Mucosa of descending colon (tissue), 3 donors: ENCODE data around the gene SMARCE1. TPM values are rescaled to one million over a fixed set of nuclear protein-coding genes. Genes with fewer than 3 reads are reported as not detected.

Source experiments
- ATAC-seq: fragments of 200-7000 bp; cut with Tn5 transposase; one replicate; pipeline ENCODE4 v1.9.1; 2020; ENCODE audit warnings: mild to moderate bottlenecking, moderate library complexity
- DNase-seq, 3 donors: peaks; one replicate each; pipeline ENCODE4 v3.0.0-alpha.2; 2020
- H3K36me3 ChIP-seq: fragments of 200-600 bp; one replicate; pipeline ENCODE4 v1.8.0; 2021; ENCODE audit warnings: low read depth, mild to moderate bottlenecking
- H3K4me1 ChIP-seq: fragments of 200-600 bp; one replicate; pipeline ENCODE4 v1.8.0; 2021; ENCODE audit warnings: low read depth, mild to moderate bottlenecking
- H3K4me3 ChIP-seq: fragments of 200-600 bp; one replicate; pipeline ENCODE4 v1.8.0; 2021; ENCODE audit warnings: mild to moderate bottlenecking
- H3K9me3 ChIP-seq: fragments of 200-600 bp; one replicate; pipeline ENCODE4 v1.8.0; 2021; ENCODE audit warnings: mild to moderate bottlenecking
- CTCF ChIP-seq: fragments of 200-600 bp; IDR thresholded peaks from one replicate; pipeline ENCODE4 v1.8.0; 2022; ENCODE audit warnings: antibody characterized with exemption, mild to moderate bottlenecking
- intact Hi-C, 2 donors: fragments of 100-400 bp; cut with DNase I in 1 of 2; cut with micrococcal nuclease in 1 of 2; formaldehyde crosslinking; loops; one replicate each; pipeline versions ENCODE4 v1.11.0 to v1.11.1; 2022; cut with DNase I, micrococcal nuclease
- total RNA-seq, 3 donors: library from RNA; stranded (reverse); fragmentation: NEBNext Ultra II Directional in 2 of 3; extraction: Animal tissue kit (Norgen Biotek cat#: 25700) in 2 of 3; gene quantifications; one replicate each; pipeline versions ENCODE4 v1.2.1 to v1.2.4, GENCODE V29; 2021 to 2023
- donor health status: DM: no; HTN: no; CAD: no; lungs with moderate emphysema.
- donor health status: DM: no; HTN: no; CAD: no.
- donor health status: DM: no; HTN: yes; CAD: no.

Gene SMARCE1
- total RNA-seq, 3 donors from 2014 or later: 72.0 to 93.8 (median 87.9) TPM

GRCh38 chr17:40618754-40619625 lies 28.6 kb downstream of the SMARCE1 start:
- Histone ChIP-seq H3K4me1 (peaks cover 28% of the 10 kb centered on the region), H3K9me3 (no peaks in the 10 kb centered on the region), H3K4me3 (no peak overlapping the region), H3K36me3 (no peaks in the 10 kb centered on the region)
- TF ChIP-seq CTCF: no peak
- ATAC-seq (peak; percentile 25), DNase-seq (peak in 1 of 3 donors; percentile 53)
- intact Hi-C loops: loop anchor here in 1 of 2 donors (5.0 kb wide), 1 partner anchor 173 kb away; no protein-coding TSS in a partner anchor

DNA sequence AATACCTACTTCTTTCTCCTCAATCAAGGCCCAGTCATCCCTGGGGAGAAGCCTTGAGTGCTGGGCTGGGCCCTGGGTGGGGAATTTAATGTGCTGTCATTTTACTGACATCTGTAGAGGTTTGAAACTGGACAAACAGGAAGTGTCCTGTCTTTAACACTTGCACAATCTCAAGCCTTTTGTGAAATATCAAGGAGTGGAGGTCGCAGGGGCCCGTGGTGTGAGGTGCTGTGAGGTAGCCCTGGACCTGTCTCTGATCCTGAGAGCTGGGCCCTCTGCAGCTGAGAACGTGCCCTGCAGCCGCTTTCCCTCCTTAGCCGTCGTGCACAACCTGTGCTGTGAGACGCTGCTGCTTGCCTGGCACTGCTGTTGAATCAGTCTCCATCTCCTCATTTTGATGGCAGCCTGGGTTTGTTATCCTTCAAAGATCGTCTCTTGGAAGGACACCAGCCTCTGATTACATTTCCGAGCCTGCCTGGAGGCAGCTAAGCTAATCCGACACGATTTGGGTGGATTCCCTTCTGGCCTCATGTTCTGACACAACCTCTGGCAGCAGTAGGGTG lies 29.9 kb downstream of the SMARCE1 start:
- Histone ChIP-seq H3K36me3 (no peaks in the 10 kb centered on the region), H3K4me1 (peaks cover 28% of the 10 kb centered on the region), H3K9me3 (no peaks in the 10 kb centered on the region), H3K4me3 (no peak overlapping the region)
- TF ChIP-seq CTCF: no peak
- intact Hi-C loops: loop anchor here in 1 of 2 donors (5.0 kb wide), 1 partner anchor 175 kb away; no protein-coding TSS in a partner anchor
- ATAC-seq: no peak
- peak in 1 of 3 donors; percentile 28 for DNase-seq

- TF ChIP-seq CTCF: no peak
- DNase-seq (no peak), ATAC-seq (no peak)
- no peaks in the 10 kb centered on the region for H3K36me3 ChIP-seq
- intact Hi-C loops: loop anchor here in 1 of 2 donors (5.0 kb wide), 1 partner anchor 176 kb away; no protein-coding TSS in a partner anchor
- H3K9me3 ChIP-seq: no peaks in the 10 kb centered on the region
- H3K4me1 ChIP-seq: peaks cover 28% of the 10 kb centered on the region
- H3K4me3 ChIP-seq: no peak overlapping the region
These were observed 31.0 kb downstream of the SMARCE1 start for GRCh38 chr17:40616592-40616991.

DNA sequence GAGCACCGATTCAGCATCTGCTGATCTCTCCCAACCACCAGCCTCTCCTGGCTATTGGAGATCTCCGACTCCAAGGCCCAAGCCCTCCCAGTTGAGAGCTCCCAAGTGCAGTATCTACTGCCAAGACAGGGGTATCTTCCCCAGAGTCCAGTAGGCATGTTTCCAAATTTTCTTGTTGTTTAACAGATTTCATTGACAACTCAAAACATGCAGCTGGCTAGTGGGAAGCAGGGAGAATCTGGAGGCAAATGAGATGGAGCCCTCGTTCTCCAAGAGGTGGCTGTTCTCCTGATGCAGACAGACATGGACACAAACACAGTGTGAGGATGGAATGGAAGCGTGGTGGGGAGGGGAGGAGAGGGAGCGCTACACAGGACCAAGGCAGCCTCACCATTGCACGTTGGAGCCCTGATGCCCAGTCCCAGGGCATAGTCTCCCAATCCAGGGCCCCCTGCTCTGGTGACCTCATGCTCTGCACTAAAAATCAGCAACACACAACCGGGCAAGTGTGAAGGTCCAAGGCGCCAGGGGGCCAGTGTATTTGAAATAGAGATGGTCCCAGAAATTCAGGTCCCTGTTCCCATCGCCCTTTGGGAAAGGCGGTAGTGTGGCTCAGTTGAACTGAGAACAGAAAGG lies 31.7 kb downstream of the SMARCE1 start:
- TF ChIP-seq CTCF: no peak
- ATAC-seq: no peak

GRCh38 chr17:40615068-40615840 lies 32.4 kb downstream of the SMARCE1 start:
- Histone ChIP-seq H3K36me3 (no peaks in the 10 kb centered on the region), H3K9me3 (no peaks in the 10 kb centered on the region), H3K4me3 (no peak overlapping the region), H3K4me1 (peaks cover 27% of the 10 kb centered on the region)
- no peak for TF ChIP-seq CTCF
- DNase-seq (peak in 2 of 3 donors; percentile 56 to 70), ATAC-seq (peak; percentile 71)
- intact Hi-C loops: loop anchor here in 1 of 2 donors (5.0 kb wide), 1 partner anchor 177 kb away; no protein-coding TSS in a partner anchor

More for the DNA sequence above, 31.7 kb downstream of the SMARCE1 start:
- Histone ChIP-seq H3K9me3 (no peaks in the 10 kb centered on the region), H3K36me3 (no peaks in the 10 kb centered on the region), H3K4me1 (peaks cover 28% of the 10 kb centered on the region), H3K4me3 (no peak overlapping the region)
- no peak for DNase-seq
- intact Hi-C loops: loop anchor here in 1 of 2 donors (5.0 kb wide), 1 partner anchor 176 kb away; no protein-coding TSS in a partner anchor
